K562 (cell line): Measurements from ENCODE around the gene MECR. TPM values are rescaled to one million over a fixed set of nuclear protein-coding genes. Genes with fewer than 3 reads are reported as not detected.
A peak's percentile ranks its signal among the peaks of the same experiment; 100 is the strongest.

Source experiments
- BRF2 ChIP-seq: IDR thresholded peaks from 3 replicates; pipeline ENCODE4 v1.6.1; 2011; ENCODE audit warnings: borderline replicate concordance, mild to moderate bottlenecking; ENCODE audit not compliant: insufficient read length, insufficient read depth
- CREM ChIP-seq: IDR thresholded peaks from 2 replicates; pipeline ENCODE4 v1.6.1; 2014; ENCODE audit warnings: antibody characterized with exemption, low read depth
- MBD1 ChIP-seq: fragments of 250-450 bp; sonication (Bioruptor Pico); IDR thresholded peaks from 2 replicates; pipeline ENCODE4 v1.8.0; 2022; ENCODE audit warnings: inconsistent platforms
- NR2C1 ChIP-seq, 2 experiments: fragments of 450-650 bp; IDR thresholded peaks; 2 replicates each; pipeline ENCODE4 v1.6.1; 2017; ENCODE audit warnings: mild to moderate bottlenecking in 2 of 2, antibody characterized with exemption in 1 of 2, inconsistent platforms in 1 of 2, missing compliant biosample characterization in 1 of 2, missing genetic modification characterization in 1 of 2
- PRPF4 ChIP-seq: fragments of 200-400 bp; formaldehyde crosslinking; IDR thresholded peaks from one replicate; pipeline ENCODE4 v1.6.1; 2017; ENCODE audit warnings: low read length, low read depth, mild to moderate bottlenecking; ENCODE audit not compliant: insufficient read depth, poor library complexity, severe bottlenecking
- RERE ChIP-seq: sonication (generic); formaldehyde crosslinking; IDR thresholded peaks from 2 replicates; pipeline ENCODE4 v1.8.0; 2023; ENCODE audit warnings: missing genetic modification reagents, mild to moderate bottlenecking, borderline replicate concordance
- STAT5B ChIP-seq: fragments of 250-450 bp; sonication (Bioruptor Pico); IDR thresholded peaks from 2 replicates; pipeline ENCODE4 v1.8.0; 2021; ENCODE audit warnings: mild to moderate bottlenecking, inconsistent platforms
- SUPT5H ChIP-seq: fragments of 450-650 bp; IDR thresholded peaks from 2 replicates; pipeline ENCODE4 v1.6.1; 2016
- YBX1 ChIP-seq: fragments of 450-650 bp; IDR thresholded peaks from 2 replicates; pipeline ENCODE4 v1.7.1; 2016; ENCODE audit warnings: mild to moderate bottlenecking
- YY1 ChIP-seq, 3 experiments: IDR thresholded peaks; 2 replicates each; pipeline ENCODE4 v1.6.1; 2011; ENCODE audit warnings: low read length in 2 of 3, mild to moderate bottlenecking in 2 of 3, moderate library complexity in 2 of 3, borderline replicate concordance in 1 of 3, control low read depth in 1 of 3, low read depth in 1 of 3; ENCODE audit not compliant: insufficient read depth in 3 of 3, insufficient replicate concordance in 2 of 3, control insufficient read depth in 1 of 3, insufficient read length in 1 of 3; ENCODE audit errors: extremely low read depth in 1 of 3
- ZBTB2 ChIP-seq: fragments of 450-650 bp; IDR thresholded peaks from 2 replicates; pipeline ENCODE4 v1.6.1; 2016; ENCODE audit warnings: antibody characterized with exemption
- ZEB2 ChIP-seq: fragments of 450-650 bp; IDR thresholded peaks from 2 replicates; pipeline ENCODE4 v1.6.1; 2016
- ZNF124 ChIP-seq: sonication (generic); formaldehyde crosslinking; IDR thresholded peaks from 2 replicates; pipeline ENCODE4 v1.8.1; 2022; ENCODE audit warnings: missing genetic modification reagents
- ZNF511 ChIP-seq: sonication (generic); formaldehyde crosslinking; IDR thresholded peaks from 2 replicates; pipeline ENCODE4 v1.8.0; 2022; ENCODE audit warnings: mild to moderate bottlenecking, missing genetic modification reagents
- ZNF778 ChIP-seq: fragments of 450-650 bp; formaldehyde crosslinking; IDR thresholded peaks from 2 replicates; pipeline ENCODE4 v1.4.0; 2020; ENCODE audit warnings: mild to moderate bottlenecking, moderate library complexity
- polyA plus RNA-seq, 8 experiments: library from polyadenylated mRNA; depleted of rRNA in 4 of 8; stranded (reverse) in 5 of 8; unstranded in 3 of 8; fragments of >200 nt; fragmentation: Nextera tagmentation in 2 of 8; fragmentation: Illumina TruSeq in 1 of 8; extraction: Ambion mirVana in 2 of 8; extraction: Trizol in 1 of 8; gene quantifications; 2 replicates each; pipeline versions ENCODE4 v1.2.1 to v1.2.3, GENCODE V29; 2011 to 2014; ENCODE audit warnings: inconsistent platforms in 1 of 8, missing spikeins in 1 of 8
- total RNA-seq, 7 experiments: library from RNA; depleted of rRNA in 6 of 7; stranded (reverse); fragments of >200 nt in 6 of 7; fragmentation: Illumina TruSeq in 2 of 7; extraction: Trizol in 2 of 7; gene quantifications; 2 replicates each; pipeline versions ENCODE4 v1.2.1 to v1.2.3, GENCODE V29; 2011 to 2021; ENCODE audit warnings: low replicate concordance in 1 of 7

Gene MECR
- total and polyA plus RNA-seq, 9 of the 15 experiments (the other 6 are each of a cell fraction or from before 2014, with no cell fraction given): 10.4 to 58.6 (median 42.9) TPM

GRCh38 chr1:29258189-29258975 is 27.6 kb upstream of the MECR start (continued):
- TF ChIP-seq BRF2 (no peak), YBX1 (no peak), ZEB2 (no peak), ZNF124 (CRISPR knock-in tag) (no peak), SUPT5H (no peak), NR2C1 (IDR thresholded peaks at IDR 0.05) (peak; percentile 62; the same call in 1 of the 2 replicates), NR2C1 (tag; IDR thresholded peaks at IDR 0.05) (peak; percentile 78), MBD1 (CRISPR knock-in tag) (no peak), ZNF511 (no peak), ZNF778 (CRISPR knock-in tag) (no peak), YY1 (IDR thresholded peaks at IDR 0.05; ENCODE audit: borderline replicate concordance in 1 of 3, control insufficient read depth in 1 of 3, extremely low read depth in 1 of 3, insufficient read depth in 3 of 3, insufficient read length in 1 of 3, insufficient replicate concordance in 2 of 3, low read depth in 1 of 3, low read length in 2 of 3) (no peak), STAT5B (no peak), CREM (peak; percentile 29; the same call in 1 of the 2 replicates), ZBTB2 (no peak), RERE (no peak), PRPF4 (no peak)
